Measurements from ENCODE around the gene WIPF2. TPM values are rescaled to one million over a fixed set of nuclear protein-coding genes. Genes with fewer than 3 reads are reported as not detected.
A peak's percentile ranks its signal among the peaks of the same experiment; 100 is the strongest.
"Not testable (repeated sequence)": the region's sequence is repeated elsewhere in the genome, so short reads cannot be mapped to it uniquely, and the experiment has no call there.

WIPF2 gene
- total RNA-seq, 2 donors from 2014 or later = 12.6 to 27.0 TPM

DNA sequence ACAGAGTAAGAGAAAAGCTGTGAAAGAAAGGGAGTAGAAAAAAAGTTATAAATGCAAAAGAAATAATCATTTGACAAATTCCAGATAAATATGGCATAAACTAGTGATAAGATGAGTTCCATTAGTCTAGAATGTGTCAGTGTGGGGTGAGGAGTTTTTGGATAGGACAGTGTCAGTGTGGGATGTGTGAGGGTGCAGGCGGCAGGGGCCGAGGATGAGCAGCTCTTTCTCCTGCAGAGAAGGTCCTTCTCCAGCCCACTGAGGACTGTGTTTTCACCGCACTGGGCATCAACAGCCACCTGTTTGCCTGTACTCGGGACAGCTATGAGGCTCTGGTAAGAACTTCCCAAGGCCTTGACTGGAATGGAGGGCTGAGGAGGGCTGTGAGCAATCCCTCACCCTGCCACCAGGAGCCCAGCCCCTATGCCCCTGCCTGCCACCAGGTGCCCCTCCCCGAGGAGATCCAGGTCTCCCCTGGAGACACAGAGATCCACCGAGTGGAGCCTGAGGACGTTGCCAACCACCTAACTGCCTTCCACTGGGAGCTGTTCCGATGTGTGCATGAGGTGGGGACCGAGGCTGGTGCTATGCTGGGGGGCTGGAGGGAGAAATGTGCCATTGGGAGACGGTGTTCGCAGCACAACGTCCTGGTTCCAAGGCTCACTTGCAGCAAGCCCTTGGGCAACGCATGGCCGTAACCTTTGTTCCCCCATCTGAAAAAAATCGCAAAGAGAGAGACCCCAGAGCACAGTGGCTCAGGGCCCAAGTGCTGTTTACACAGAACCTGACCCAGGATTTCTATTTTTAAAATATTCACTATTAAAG lies 28.7 kb upstream of the WIPF2 start:
- Histone ChIP-seq H3K4me3 (no peak overlapping the region), H3K27ac (peak overlapping the region in 1 of 2 donors; percentile 61), H3K36me3 (no peaks in the 10 kb centered on the region), H3K27me3 (replicated peaks; ENCODE audit: insufficient read depth) (no peaks in the 10 kb centered on the region), H3K4me1 (replicated peaks) (no peaks in the 10 kb centered on the region), H3K9me3 (no peaks in the 10 kb centered on the region)
- DNase-seq (ENCODE audit: low spot score) = no peak
- WGBS = 65% methylated on average over 15 of the region's 15 CpGs
- intact Hi-C loops (cut with DNase I) = loop anchor here (5.0 kb wide), 1 partner anchor 178 kb away; no protein-coding TSS in a partner anchor
- TF ChIP-seq, protein P1, sequence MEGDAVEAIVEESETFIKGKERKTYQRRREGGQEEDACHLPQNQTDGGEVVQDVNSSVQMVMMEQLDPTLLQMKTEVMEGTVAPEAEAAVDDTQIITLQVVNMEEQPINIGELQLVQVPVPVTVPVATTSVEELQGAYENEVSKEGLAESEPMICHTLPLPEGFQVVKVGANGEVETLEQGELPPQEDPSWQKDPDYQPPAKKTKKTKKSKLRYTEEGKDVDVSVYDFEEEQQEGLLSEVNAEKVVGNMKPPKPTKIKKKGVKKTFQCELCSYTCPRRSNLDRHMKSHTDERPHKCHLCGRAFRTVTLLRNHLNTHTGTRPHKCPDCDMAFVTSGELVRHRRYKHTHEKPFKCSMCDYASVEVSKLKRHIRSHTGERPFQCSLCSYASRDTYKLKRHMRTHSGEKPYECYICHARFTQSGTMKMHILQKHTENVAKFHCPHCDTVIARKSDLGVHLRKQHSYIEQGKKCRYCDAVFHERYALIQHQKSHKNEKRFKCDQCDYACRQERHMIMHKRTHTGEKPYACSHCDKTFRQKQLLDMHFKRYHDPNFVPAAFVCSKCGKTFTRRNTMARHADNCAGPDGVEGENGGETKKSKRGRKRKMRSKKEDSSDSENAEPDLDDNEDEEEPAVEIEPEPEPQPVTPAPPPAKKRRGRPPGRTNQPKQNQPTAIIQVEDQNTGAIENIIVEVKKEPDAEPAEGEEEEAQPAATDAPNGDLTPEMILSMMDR (IDR thresholded peaks at IDR 0.05) = peak in 1 of 4 experiments; percentile 24
- no peak for TF ChIP-seq POLR2AphosphoS5 (IDR thresholded peaks at IDR 0.05)
- no peak for TF ChIP-seq POLR2A (IDR thresholded peaks at IDR 0.05)

DNA sequence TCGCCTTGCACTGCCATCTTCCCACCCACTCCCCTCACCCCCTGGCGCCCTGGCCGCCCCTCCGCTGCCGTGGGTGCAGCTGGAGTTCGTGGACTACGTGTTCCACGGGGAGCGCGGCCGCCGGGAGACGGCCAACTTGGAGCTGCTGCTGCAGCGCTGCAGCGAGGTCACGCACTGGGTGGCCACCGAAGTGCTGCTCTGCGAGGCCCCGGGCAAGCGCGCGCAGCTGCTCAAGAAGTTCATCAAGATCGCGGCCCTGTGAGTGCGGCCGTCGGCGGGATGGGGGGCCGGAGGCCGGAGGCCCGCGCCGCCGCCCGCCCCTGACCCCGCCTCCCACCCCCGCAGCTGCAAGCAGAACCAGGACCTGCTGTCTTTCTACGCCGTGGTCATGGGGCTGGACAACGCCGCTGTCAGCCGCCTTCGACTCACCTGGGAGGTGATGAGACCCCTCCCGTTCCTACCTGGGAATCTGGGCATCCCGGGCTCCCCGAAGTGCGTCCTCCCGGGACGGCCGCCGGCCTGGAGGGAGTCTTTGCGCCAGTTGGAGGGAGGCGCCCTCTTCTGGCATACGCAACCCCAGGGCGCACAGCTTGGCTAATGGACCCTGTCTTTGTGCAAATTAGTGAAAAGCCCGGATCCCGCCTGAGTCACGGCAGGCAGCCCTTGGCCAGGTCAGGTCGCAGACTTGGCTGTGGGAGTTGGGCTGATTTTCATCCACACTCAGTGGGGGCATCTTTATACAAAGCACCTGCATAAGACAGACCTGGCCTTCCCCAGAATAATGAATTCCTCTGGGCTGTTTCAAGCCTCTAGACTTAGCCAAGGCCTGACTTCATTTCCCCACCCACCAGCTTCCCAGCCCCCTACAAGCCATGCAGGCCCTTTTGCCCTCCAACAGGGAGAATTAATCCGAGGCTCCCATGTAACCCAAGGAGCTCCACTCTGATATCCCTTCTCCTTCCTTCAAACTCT lies 27.6 kb upstream of the WIPF2 start:
- no peaks in the 10 kb centered on the region for H3K27me3 ChIP-seq (replicated peaks; ENCODE audit: insufficient read depth)
- TF ChIP-seq POLR2A (IDR thresholded peaks at IDR 0.05) = no peak
- TF ChIP-seq, protein P1 (IDR thresholded peaks at IDR 0.05) = peak; percentile 23 to 79 (median 70)
- peak; percentile 61 for TF ChIP-seq POLR2AphosphoS5 (IDR thresholded peaks at IDR 0.05)
- 2% methylated on average over 56 of the region's 60 CpGs for WGBS
- H3K4me1 ChIP-seq (replicated peaks) = no peaks in the 10 kb centered on the region
- peak; percentile 75 for DNase-seq (ENCODE audit: low spot score)
- no peaks in the 10 kb centered on the region for H3K9me3 ChIP-seq
- no peaks in the 10 kb centered on the region for H3K36me3 ChIP-seq
- peak overlapping the region; percentile 61 to 62 for H3K27ac ChIP-seq
- peak overlapping the region; percentile 38 to 41 for H3K4me3 ChIP-seq
- intact Hi-C loops (cut with DNase I) = loop anchor here (5.0 kb wide), 1 partner anchor 179 kb away; no protein-coding TSS in a partner anchor

DNA sequence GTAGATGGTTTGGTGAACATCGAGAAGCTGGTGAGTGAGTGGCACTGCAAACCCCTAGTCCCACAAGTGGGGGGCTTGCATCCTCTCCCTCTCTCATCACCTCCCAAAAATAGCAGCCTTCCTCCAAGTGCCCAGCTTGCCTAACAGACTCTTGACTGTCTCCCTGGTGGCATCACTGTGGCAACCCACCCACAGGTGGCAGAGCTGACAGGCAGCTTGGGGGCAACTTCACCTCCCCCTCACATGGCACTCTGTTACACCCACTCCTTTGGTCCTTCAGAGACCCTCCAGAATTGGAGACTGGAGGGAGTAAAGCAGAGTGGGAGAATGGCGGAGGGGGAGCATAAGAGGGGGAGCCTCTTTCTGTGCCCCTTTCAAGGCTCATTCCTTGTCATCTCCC lies 26.1 kb upstream of the WIPF2 start:
- Histone ChIP-seq H3K4me3 (no peak overlapping the region), H3K4me1 (replicated peaks) (no peaks in the 10 kb centered on the region), H3K27me3 (replicated peaks; ENCODE audit: insufficient read depth) (no peaks in the 10 kb centered on the region), H3K9me3 (no peaks in the 10 kb centered on the region), H3K36me3 (no peaks in the 10 kb centered on the region), H3K27ac (no peak overlapping the region)
- intact Hi-C loops (cut with DNase I) = loop anchor here (5.0 kb wide), 1 partner anchor 181 kb away; no protein-coding TSS in a partner anchor
- DNase-seq (ENCODE audit: low spot score) = no peak
- TF ChIP-seq POLR2A (IDR thresholded peaks at IDR 0.05) = no peak
- WGBS = 94% methylated on average over 2 of the region's 2 CpGs

DNA sequence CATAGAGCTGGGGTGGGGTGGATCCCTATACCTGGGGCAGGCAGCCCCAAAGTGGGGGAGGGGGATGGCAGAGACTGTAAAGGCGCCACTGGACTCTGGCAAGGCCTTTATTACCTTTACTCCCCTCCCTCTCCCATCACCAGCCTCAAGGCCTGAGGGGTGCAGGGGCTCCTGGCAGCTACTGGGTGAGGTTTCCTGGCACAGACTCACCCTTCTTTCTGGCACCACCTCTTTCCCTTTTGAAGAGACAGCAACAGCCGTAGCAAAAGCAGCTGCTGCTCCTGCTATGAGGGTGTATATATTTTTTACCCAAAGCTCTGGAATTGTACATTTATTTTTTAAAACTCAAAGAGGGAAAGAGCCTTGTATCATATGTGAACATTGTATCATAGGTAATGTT lies 24.3 kb upstream of the WIPF2 start:
- intact Hi-C loops (cut with DNase I) = loop anchor here (5.0 kb wide), 1 partner anchor 183 kb away; no protein-coding TSS in a partner anchor
- Histone ChIP-seq H3K9me3 (no peaks in the 10 kb centered on the region), H3K36me3 (no peaks in the 10 kb centered on the region), H3K4me3 (no peak overlapping the region), H3K27me3 (replicated peaks; ENCODE audit: insufficient read depth) (no peaks in the 10 kb centered on the region), H3K4me1 (replicated peaks) (no peaks in the 10 kb centered on the region), H3K27ac (no peak overlapping the region)
- no peak for DNase-seq (ENCODE audit: low spot score)
- WGBS = 47% methylated on average over 2 of the region's 2 CpGs
- TF ChIP-seq POLR2AphosphoS5 (IDR thresholded peaks at IDR 0.05) (no peak), POLR2A (IDR thresholded peaks at IDR 0.05) (no peak)
- TF ChIP-seq, protein P1 (IDR thresholded peaks at IDR 0.05) = no peak

DNA sequence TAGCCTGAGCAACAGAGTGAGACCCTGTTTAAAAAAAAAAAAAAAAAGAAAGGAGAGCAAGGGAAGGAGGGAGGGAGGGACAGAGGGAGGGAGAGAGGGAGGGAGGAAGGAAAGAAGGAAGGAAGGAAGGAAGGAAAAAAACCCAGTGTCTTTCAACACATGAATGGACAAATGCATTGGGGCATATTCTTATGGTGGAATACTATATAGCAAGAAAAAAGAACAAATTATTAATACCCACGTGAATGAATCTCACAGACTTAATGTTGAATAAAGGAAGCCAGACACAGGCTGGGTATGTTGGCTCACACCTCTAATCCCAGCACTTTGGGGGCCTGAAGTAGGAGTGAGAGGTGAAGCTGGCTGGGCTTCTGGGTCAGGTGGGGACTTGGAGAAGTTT lies 21.6 kb upstream of the WIPF2 start:
- TF ChIP-seq POLR2A (IDR thresholded peaks at IDR 0.05) (no peak), POLR2AphosphoS5 (IDR thresholded peaks at IDR 0.05) (no peak)
- TF ChIP-seq, protein P1 (IDR thresholded peaks at IDR 0.05) = no peak
- no peak overlapping the region for H3K4me3 ChIP-seq
- intact Hi-C loops (cut with DNase I) = no loop called here

DNA sequence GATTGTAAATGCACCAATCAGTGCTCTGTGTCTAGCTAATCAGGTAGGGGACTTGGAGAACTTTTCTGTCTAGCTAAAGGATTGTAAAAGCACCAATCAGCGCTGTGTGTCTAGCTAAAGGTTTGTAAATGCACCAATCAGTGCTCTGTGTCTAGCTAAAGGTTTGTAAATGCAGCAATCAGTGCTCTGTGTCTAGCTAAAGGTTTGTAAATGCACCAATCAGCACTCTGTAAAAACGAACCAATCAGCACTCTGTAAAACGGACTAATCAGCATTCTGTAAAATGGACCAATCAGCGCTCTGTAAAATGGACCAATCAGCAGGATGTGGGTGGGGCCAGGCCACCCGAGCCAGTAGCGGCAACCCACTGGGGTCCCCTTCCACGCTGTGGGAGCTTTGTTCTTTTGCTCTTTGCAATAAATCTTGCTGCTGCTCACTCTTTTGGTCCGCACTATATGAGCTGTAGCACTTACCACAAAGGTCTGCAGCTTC lies 21.1 kb upstream of the WIPF2 start:
- DNase-seq (ENCODE audit: low spot score); H3K4me3 ChIP-seq; H3K27ac ChIP-seq; intact Hi-C loops (cut with DNase I); H3K36me3 ChIP-seq; H3K27me3 ChIP-seq (replicated peaks; ENCODE audit: insufficient read depth); H3K9me3 ChIP-seq; H3K4me1 ChIP-seq (replicated peaks): not testable (repeated sequence)
- 68% methylated on average over 8 of the region's 8 CpGs for WGBS

More for the DNA sequence above, 21.6 kb upstream of the WIPF2 start:
- H3K36me3 ChIP-seq = no peaks in the 10 kb centered on the region
- H3K27ac ChIP-seq = no peak overlapping the region
- 80% methylated on average over 1 of the region's 1 CpG for WGBS
- H3K4me1 ChIP-seq (replicated peaks) = no peaks in the 10 kb centered on the region
- no peaks in the 10 kb centered on the region for H3K9me3 ChIP-seq
- no peaks in the 10 kb centered on the region for H3K27me3 ChIP-seq (replicated peaks; ENCODE audit: insufficient read depth)
- no peak for DNase-seq (ENCODE audit: low spot score)
